Stimulated activated CD8-positive, alpha-beta memory T cell treated with anti-CD3 and anti-CD28 coated beads, Interleukin-7, amount 100 ng/mL, for 4 hours (primary cell): ENCODE data around the gene CCDC17.

ENCODE experiments used
- DNase-seq, 2 donors: peaks; one replicate each; pipeline ENCODE4 v3.0.0-alpha.2; 2020; ENCODE audit warnings: low read depth in 2 of 2

Gene CCDC17

GRCh38 chr1:45583666-45584350 lies 40.0 kb downstream of the CCDC17 start, which contains the start of gene NASP:
Gene NASP, plus strand, starts transcription at chr1:45584041. Its CDS starts 106 bp downstream, at chr1:45584147.
- peak; percentile 81 to 83 for DNase-seq

- DNase-seq, result peak; percentile 91 to 93
These were observed 40.6 kb downstream of the CCDC17 start for GRCh38 chr1:45583264-45583665.

GRCh38 chr1:45574105-45574626 lies 49.7 kb downstream of the CCDC17 start:
- DNase-seq, result no peak

GRCh38 chr1:45573231-45573804 lies 50.5 kb downstream of the CCDC17 start:
- DNase-seq, result no peak

- no peak for DNase-seq
These were observed 53.2 kb downstream of the CCDC17 start for GRCh38 chr1:45570631-45571030.
